SJCRH30 (cell line): ENCODE measurements around the gene SOX8. TPM values are rescaled to one million over a fixed set of nuclear protein-coding genes. Genes with fewer than 3 reads are reported as not detected.

Experiments used
- DNase-seq, 2 experiments: peaks; one replicate each; pipeline ENCODE4 v3.0.0-alpha.2; 2015 to 2020
- H3K27ac ChIP-seq: fragments of 250-450 bp; sonication (Bioruptor Pico); 2 replicates; pipeline ENCODE4 v1.5.1; 2020; ENCODE audit warnings: mild to moderate bottlenecking, moderate library complexity
- H3K27me3 ChIP-seq: fragments of 250-450 bp; sonication (Bioruptor Pico); 2 replicates; pipeline ENCODE4 v1.5.1; 2020; ENCODE audit warnings: mild to moderate bottlenecking, moderate library complexity
- H3K36me3 ChIP-seq: fragments of 250-450 bp; sonication (Bioruptor Pico); 2 replicates; pipeline ENCODE4 v1.5.1; 2020; ENCODE audit warnings: mild to moderate bottlenecking, moderate library complexity
- H3K4me1 ChIP-seq: fragments of 250-450 bp; sonication (Bioruptor Pico); 2 replicates; pipeline ENCODE4 v1.5.1; 2020; ENCODE audit warnings: mild to moderate bottlenecking, moderate library complexity
- H3K4me3 ChIP-seq: fragments of 250-450 bp; sonication (Bioruptor Pico); 2 replicates; pipeline ENCODE4 v1.5.1; 2020; ENCODE audit warnings: mild to moderate bottlenecking, moderate library complexity
- H3K9me3 ChIP-seq: fragments of 250-450 bp; sonication (Bioruptor Pico); replicated peaks from 2 replicates; pipeline ENCODE4 v1.5.1; 2020; ENCODE audit warnings: mild to moderate bottlenecking, moderate library complexity
- total RNA-seq: library from RNA; depleted of rRNA; stranded (reverse); fragments of >200 nt; shearing (Covaris generic); gene quantifications from 2 replicates; pipeline ENCODE4 v1.2.3, GENCODE V29; 2014

The SOX8 gene
- total RNA-seq, 1 experiment from 2014 or later = 144 TPM

DNA sequence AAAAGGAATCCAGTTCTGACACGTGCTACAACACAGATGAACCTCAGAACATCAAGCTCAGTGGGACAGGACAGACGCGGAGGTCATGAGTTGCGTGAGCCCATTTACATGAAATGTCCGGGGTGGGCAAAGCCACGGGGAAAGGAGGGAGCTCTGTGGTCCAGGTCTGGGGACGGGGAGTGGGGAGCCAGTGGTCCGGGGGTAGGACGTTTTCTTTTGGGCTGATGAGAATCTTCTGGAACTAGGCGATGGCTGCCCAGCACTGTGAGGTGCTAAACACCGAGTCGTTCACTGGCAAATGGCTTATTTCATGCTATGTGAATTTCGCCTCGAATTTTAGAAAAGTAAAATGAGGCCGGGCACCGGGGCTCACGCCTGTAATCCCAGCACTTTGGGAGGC lies 8.2 kb upstream of the SOX8 start:
- Histone ChIP-seq H3K4me1 (peaks cover 60% of the 10 kb centered on the region), H3K27me3 (no peaks in the 10 kb centered on the region), H3K36me3 (peaks cover 4% of the 10 kb centered on the region; the same call in 1 of the 2 replicates), H3K4me3 (no peak overlapping the region), H3K9me3 (no peaks in the 10 kb centered on the region), H3K27ac (peak overlapping the region; percentile 97)
- no peak for DNase-seq

DNA sequence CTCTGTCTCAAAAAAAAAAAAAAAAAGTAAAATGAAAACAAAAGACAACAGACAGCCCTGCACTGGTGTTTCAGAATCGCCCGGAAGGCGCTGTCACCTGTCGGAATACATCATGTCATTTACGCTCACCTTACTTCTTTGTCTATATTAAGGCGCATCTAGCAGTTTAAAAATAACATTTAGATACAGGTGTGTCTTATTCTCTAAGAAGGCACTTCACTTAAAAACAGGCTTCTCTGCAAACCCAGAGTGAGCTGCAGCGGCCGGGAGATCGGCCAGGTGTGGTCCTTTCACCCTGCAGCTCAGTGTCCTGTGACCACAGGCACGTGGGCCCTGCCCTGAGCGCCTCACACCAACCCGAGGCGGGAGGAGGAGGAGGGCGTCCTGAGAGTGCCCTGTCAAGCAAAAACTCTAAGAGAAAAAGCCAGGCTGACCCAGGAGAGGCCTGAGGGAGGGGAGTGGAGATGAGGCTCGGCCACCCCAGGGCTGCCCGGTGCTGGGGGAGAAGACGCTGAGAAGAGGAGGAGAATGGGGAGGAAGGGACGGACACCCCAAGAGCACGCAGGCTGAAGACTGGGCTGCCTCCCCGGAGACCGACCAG lies 7.5 kb upstream of the SOX8 start:
- no peaks in the 10 kb centered on the region for H3K9me3 ChIP-seq
- peaks cover 67% of the 10 kb centered on the region for H3K4me1 ChIP-seq
- H3K27me3 ChIP-seq = no peaks in the 10 kb centered on the region
- H3K27ac ChIP-seq = peak overlapping the region; percentile 97
- H3K36me3 ChIP-seq = peaks cover 4% of the 10 kb centered on the region; the same call in 1 of the 2 replicates
- peak; percentile 80 to 83 for DNase-seq
- H3K4me3 ChIP-seq = peak overlapping the region; percentile 1; the same call in 1 of the 2 replicates

- Histone ChIP-seq H3K36me3 (peaks cover 4% of the 10 kb centered on the region; the same call in 1 of the 2 replicates), H3K4me1 (peaks cover 70% of the 10 kb centered on the region), H3K9me3 (no peaks in the 10 kb centered on the region), H3K27ac (peak overlapping the region; percentile 97), H3K27me3 (no peaks in the 10 kb centered on the region), H3K4me3 (peak overlapping the region; percentile 1; the same call in 1 of the 2 replicates)
- peak; percentile 95 to 96 for DNase-seq
Measured at GRCh38 chr16:974611-975261, 6.8 kb upstream of the SOX8 start.

GRCh38 chr16:975291-975690 lies 6.3 kb upstream of the SOX8 start:
- no peaks in the 10 kb centered on the region for H3K27me3 ChIP-seq
- H3K27ac ChIP-seq = peak overlapping the region; percentile 97

DNA sequence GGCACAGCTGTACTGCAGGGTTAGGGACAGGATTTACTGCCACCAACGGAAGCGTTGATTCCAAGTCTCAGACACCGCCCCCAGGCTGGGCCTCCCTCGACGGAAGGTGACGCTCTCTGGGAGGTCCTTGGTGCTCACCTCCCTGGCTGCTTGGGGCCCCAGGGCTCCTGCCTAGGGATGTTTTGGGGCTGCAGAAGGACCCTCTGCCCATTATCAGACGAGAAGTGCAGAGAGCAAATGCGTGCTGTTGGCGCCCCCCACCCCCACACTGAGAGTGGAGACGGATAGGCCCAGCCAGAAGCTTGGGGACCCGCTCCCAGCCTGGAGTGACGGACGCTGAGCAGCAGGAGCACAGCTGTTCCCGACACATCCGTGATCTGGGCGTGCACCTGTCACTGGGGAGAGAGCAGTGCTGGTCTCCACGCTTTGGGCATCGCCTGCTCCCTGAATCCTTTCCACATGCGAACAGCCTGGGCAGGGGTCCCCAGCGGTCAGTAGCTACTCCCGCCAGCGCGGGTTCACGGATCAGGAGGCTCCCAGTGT lies 5.1 kb upstream of the SOX8 start:
- peak; percentile 93 to 94 for DNase-seq
- Histone ChIP-seq H3K27me3 (no peaks in the 10 kb centered on the region), H3K27ac (peak overlapping the region; percentile 97)

More at GRCh38 chr16:975291-975690, 6.3 kb upstream of the SOX8 start:
- no peak for DNase-seq
- Histone ChIP-seq H3K36me3 (peaks cover 4% of the 10 kb centered on the region; the same call in 1 of the 2 replicates), H3K4me1 (peaks cover 72% of the 10 kb centered on the region), H3K4me3 (no peak overlapping the region), H3K9me3 (no peaks in the 10 kb centered on the region)

DNA sequence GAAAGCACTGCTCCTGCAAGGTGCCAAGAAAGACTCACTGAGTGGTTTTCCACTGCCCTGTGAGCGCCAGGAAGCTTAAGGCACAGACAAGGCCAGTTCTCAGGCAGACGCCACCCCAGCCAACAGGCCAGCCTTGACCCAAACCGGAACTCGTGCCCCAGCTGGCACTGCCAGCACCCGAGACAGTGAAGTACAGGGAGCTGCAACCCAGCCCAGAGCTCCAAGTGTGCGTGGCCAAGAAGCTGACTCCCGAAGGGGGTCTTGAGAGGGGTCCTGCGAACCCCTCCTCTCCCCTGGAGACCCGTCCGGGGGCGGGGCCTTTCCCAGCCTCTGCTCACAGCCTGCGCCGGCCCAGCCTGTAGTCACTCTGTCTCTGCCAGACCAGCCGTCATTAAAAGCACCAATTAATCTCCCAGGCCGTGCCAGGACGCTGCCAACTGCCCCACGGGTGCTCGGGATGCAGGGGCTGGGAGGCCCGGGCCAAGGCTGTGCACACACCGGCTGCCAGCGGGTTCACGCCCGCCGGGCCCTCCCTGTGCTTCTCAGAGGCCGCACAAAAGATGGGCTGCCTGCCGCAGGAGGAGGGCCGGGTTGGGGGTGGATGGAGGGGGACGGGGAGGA lies 4.4 kb upstream of the SOX8 start:
- Histone ChIP-seq H3K27ac (peak overlapping the region; percentile 97), H3K4me1 (peaks cover 68% of the 10 kb centered on the region), H3K4me3 (no peak overlapping the region), H3K9me3 (no peaks in the 10 kb centered on the region), H3K36me3 (peaks cover 4% of the 10 kb centered on the region; the same call in 1 of the 2 replicates), H3K27me3 (no peaks in the 10 kb centered on the region)
- no peak for DNase-seq

More for the DNA sequence above, 5.1 kb upstream of the SOX8 start:
- peaks cover 4% of the 10 kb centered on the region; the same call in 1 of the 2 replicates for H3K36me3 ChIP-seq
- no peak overlapping the region for H3K4me3 ChIP-seq
- H3K9me3 ChIP-seq = no peaks in the 10 kb centered on the region
- peaks cover 72% of the 10 kb centered on the region for H3K4me1 ChIP-seq

GRCh38 chr16:977896-978295 lies 3.7 kb upstream of the SOX8 start:
- Histone ChIP-seq H3K9me3 (no peaks in the 10 kb centered on the region), H3K4me1 (peaks cover 61% of the 10 kb centered on the region), H3K4me3 (no peak overlapping the region), H3K27me3 (no peaks in the 10 kb centered on the region), H3K27ac (no peak overlapping the region), H3K36me3 (peaks cover 4% of the 10 kb centered on the region; the same call in 1 of the 2 replicates)
- DNase-seq = no peak

- Histone ChIP-seq H3K4me3 (no peak overlapping the region), H3K27me3 (no peaks in the 10 kb centered on the region), H3K4me1 (peaks cover 56% of the 10 kb centered on the region), H3K27ac (no peak overlapping the region), H3K9me3 (no peaks in the 10 kb centered on the region), H3K36me3 (peaks cover 4% of the 10 kb centered on the region; the same call in 1 of the 2 replicates)
- DNase-seq = peak in 1 of 2 experiments; percentile 64
Measured at GRCh38 chr16:978403-978802, 3.2 kb upstream of the SOX8 start.

DNA sequence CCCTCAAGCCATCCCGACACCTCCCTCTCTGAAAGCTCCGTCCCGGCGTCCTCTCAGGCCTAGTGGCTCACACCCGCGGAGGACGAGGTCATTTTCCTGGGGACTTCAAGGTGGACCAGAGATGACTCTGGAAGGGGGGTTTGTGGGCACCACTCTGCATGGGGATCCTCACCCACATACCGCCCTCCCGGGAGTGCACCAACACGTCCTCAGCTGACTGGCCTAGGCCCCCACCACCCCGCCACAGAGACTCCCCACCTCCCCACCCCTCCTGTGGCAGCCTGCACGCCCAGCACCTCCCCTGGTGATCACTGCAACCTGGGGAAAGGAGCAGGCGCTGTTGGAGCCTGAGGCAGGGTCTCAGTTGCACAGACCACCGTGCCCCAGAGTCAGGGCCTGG lies 2.4 kb upstream of the SOX8 start:
- Histone ChIP-seq H3K4me3 (no peak overlapping the region), H3K4me1 (peaks cover 52% of the 10 kb centered on the region), H3K36me3 (peaks cover 11% of the 10 kb centered on the region), H3K27me3 (no peaks in the 10 kb centered on the region), H3K9me3 (no peaks in the 10 kb centered on the region), H3K27ac (no peak overlapping the region)
- DNase-seq = peak in 1 of 2 experiments; percentile 6

DNA sequence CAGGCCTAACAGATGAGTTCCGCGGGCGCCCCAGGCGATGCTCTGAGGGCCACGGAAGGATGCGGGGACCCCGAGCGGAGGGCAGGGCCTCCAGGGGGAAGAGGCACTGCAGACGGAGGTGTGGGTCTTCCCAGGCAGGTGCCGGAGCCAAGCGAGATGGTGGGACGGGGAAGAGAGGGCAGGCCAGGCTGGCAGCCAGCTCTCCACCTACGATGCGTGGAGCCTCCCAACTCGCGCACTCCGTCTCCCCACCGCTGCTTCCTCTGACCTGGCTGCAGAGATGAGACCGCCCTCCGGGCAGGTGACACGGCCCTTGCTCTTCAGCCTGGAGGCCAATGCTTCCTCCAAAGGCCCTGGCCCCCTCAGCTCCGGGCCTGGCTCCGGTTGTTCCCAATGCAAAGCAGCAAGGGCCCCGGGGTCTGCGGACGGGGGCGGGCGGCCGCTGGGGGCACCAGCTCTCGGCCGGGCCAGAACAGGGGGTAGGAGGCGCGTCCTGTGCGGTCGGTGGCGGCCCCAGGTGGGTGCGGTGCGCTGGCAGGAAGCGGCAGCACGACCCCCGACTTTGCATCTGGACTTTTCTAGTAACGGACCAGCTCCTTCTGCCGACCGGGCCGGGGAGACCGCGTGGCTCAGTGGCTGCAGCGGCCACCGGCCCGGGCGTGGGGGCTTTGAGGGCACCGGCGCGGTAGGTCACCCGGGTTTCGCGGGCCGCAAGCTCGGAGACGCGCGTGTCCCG lies 1.5 kb upstream of the SOX8 start:
- H3K36me3 ChIP-seq = peaks cover 17% of the 10 kb centered on the region
- H3K27ac ChIP-seq = peak overlapping the region; percentile 47; the same call in 1 of the 2 replicates
- H3K4me3 ChIP-seq = peak overlapping the region; percentile 86
- DNase-seq = peak in 1 of 2 experiments; percentile 9
- H3K9me3 ChIP-seq = no peaks in the 10 kb centered on the region
- no peaks in the 10 kb centered on the region for H3K27me3 ChIP-seq
- peaks cover 45% of the 10 kb centered on the region for H3K4me1 ChIP-seq

DNA sequence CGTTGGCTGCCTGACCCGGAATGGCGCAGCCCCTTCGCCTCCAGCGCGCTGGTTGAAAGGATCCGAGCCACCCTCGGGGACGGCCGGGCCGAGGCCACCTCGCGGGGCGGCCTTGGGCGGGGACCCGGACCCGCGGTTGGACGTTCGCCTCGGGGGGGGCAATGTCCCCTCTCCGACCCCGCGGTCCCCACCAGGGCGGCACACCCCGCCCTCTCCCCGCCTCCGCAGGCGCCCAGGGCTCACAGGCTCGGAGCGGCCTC lies 1.0 kb upstream of the SOX8 start:
- no peak for DNase-seq
- Histone ChIP-seq H3K27ac (peak overlapping the region; percentile 47; the same call in 1 of the 2 replicates), H3K4me1 (peaks cover 44% of the 10 kb centered on the region), H3K27me3 (no peaks in the 10 kb centered on the region), H3K4me3 (peak overlapping the region; percentile 86), H3K36me3 (peaks cover 20% of the 10 kb centered on the region), H3K9me3 (no peaks in the 10 kb centered on the region)

DNA sequence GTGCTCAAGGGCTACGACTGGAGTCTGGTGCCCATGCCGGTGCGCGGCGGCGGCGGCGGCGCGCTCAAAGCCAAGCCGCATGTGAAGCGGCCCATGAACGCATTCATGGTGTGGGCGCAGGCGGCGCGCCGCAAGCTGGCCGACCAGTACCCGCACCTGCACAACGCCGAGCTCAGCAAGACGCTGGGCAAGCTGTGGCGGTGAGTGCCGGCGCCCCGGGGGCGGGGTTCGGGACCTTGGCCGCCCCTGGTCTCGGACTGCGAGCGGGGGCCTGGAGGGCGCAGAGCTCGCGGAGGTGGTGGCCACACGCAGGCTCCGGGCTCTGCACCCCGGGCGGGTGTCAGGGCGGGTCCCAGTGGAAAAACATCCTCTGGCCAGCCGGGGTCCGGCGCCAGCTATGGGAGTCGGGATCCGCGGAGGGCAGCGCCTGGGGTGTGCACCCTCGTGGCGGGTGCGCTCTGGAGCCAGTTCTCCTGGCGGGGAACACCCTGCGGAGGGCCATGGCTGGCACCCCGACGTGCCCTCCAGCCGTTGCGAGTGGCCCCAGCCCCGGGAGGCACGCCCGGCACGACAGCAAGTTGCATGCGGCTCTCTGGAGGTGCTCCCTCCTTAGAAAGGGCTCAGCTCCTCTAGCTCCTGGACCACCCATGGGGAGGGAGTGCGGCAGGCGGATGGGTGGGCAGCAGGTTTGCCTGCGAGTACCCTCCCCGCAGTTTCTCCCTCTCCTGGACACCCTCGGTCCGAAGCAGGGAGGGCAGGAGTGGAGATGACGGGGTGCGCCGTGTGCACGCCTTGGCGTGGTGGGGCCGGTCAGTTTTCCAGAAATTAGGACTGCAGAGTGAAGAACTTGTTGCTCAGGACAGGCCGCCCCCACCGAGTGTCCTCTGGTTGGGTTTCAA lies 824 bp downstream of the SOX8 start:
- Histone ChIP-seq H3K4me1 (peaks cover 37% of the 10 kb centered on the region), H3K36me3 (peaks cover 35% of the 10 kb centered on the region), H3K4me3 (peak overlapping the region; percentile 86), H3K27ac (peak overlapping the region; percentile 28; the same call in 1 of the 2 replicates), H3K27me3 (no peaks in the 10 kb centered on the region), H3K9me3 (no peaks in the 10 kb centered on the region)
- peak in 1 of 2 experiments; percentile 21 for DNase-seq
